WERI-Rb-1 (cell line): ENCODE measurements around the gene NMNAT2.
"Not testable (repeated sequence)": the region's sequence is repeated elsewhere in the genome, so short reads cannot be mapped to it uniquely, and the experiment has no call there.

Experiments used
- DNase-seq: peaks from one replicate; pipeline ENCODE4 v3.0.0-alpha.2; 2020
- H3K27ac ChIP-seq: fragments of 250-450 bp; sonication (Bioruptor Pico); 2 replicates; pipeline ENCODE4 v1.5.1; 2020; ENCODE audit warnings: mild to moderate bottlenecking, moderate library complexity
- H3K27me3 ChIP-seq: fragments of 250-450 bp; sonication (Bioruptor Pico); 2 replicates; pipeline ENCODE4 v1.5.1; 2021; ENCODE audit warnings: mild to moderate bottlenecking, low read depth, moderate library complexity; ENCODE audit not compliant: insufficient read depth, severe bottlenecking
- H3K36me3 ChIP-seq: fragments of 250-450 bp; sonication (Bioruptor Pico); 2 replicates; pipeline ENCODE4 v1.5.1; 2020; ENCODE audit warnings: mild to moderate bottlenecking, moderate library complexity
- H3K4me3 ChIP-seq: 2 replicates; pipeline ENCODE4 v1.5.1; 2011; ENCODE audit warnings: low read depth, mild to moderate bottlenecking, control low read depth, low read length
- H3K9me3 ChIP-seq: fragments of 250-450 bp; sonication (Bioruptor Pico); 2 replicates; pipeline ENCODE4 v1.5.1; 2021; ENCODE audit warnings: mild to moderate bottlenecking, moderate library complexity; ENCODE audit not compliant: severe bottlenecking
- CTCF ChIP-seq: IDR thresholded peaks from 2 replicates; pipeline ENCODE4 v1.5.1; 2011; ENCODE audit warnings: low read depth, mild to moderate bottlenecking, control low read depth, inconsistent platforms, low read length

Gene NMNAT2

GRCh38 chr1:183245357-183245756, 172.8 kb downstream of the NMNAT2 start:
- TF ChIP-seq CTCF: no peak
- Histone ChIP-seq H3K27me3 (no peaks in the 10 kb centered on the region), H3K4me3 (no peak overlapping the region), H3K9me3 (no peaks in the 10 kb centered on the region), H3K27ac (no peak overlapping the region), H3K36me3 (no peaks in the 10 kb centered on the region)
- DNase-seq: no peak

DNA sequence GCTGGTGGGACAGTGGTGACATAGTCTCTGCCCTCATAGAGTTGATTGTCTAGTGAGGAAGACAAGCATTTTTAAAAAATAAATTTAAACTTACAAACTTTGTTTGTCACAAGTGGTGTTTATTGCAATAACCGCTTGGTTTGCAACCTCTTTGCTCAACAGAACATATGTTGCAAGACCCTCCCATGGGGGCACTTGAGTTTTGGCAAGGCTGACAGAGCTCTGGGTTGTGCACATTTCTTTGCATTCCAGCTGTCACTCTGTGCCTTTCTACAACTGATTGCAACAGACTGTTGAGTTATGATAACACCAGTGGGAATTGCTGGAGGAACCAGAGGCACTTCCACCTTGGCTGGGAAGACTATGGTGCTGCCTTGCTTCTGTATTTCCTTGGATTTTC, 173.7 kb downstream of the NMNAT2 start:
- no peak for DNase-seq
- H3K4me3 ChIP-seq: no peak overlapping the region

DNA sequence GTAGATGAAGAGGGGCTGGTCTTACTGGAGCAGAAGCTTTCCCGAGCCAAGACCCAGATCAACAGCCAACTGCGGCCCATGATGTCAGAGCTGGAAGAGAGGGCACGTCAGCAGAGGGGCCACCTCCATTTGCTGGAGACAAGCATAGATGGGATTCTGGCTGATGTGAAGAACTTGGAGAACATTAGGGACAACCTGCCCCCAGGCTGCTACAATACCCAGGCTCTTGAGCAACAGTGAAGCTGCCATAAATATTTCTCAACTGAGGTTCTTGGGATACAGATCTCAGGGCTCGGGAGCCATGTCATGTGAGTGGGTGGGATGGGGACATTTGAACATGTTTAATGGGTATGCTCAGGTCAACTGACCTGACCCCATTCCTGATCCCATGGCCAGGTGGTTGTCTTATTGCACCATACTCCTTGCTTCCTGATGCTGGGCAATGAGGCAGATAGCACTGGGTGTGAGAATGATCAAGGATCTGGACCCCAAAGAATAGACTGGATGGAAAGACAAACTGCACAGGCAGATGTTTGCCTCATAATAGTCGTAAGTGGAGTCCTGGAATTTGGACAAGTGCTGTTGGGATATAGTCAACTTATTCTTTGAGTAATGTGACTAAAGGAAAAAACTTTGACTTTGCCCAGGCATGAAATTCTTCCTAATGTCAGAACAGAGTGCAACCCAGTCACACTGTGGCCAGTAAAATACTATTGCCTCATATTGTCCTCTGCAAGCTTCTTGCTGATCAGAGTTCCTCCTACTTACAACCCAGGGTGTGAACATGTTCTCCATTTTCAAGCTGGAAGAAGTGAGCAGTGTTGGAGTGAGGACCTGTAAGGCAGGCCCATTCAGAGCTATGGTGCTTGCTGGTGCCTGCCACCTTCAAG, 174.8 kb downstream of the NMNAT2 start:
- Histone ChIP-seq H3K27me3 (no peaks in the 10 kb centered on the region), H3K4me3 (no peak overlapping the region), H3K36me3 (no peaks in the 10 kb centered on the region), H3K9me3 (no peaks in the 10 kb centered on the region), H3K27ac (no peak overlapping the region)
- DNase-seq: no peak
- TF ChIP-seq CTCF: no peak

More for the DNA sequence above, 173.7 kb downstream of the NMNAT2 start:
- H3K9me3 ChIP-seq: no peaks in the 10 kb centered on the region
- H3K27me3 ChIP-seq: no peaks in the 10 kb centered on the region
- H3K27ac ChIP-seq: no peak overlapping the region
- no peak for TF ChIP-seq CTCF
- H3K36me3 ChIP-seq: no peaks in the 10 kb centered on the region

- Histone ChIP-seq H3K4me3 (no peak overlapping the region), H3K27ac (no peak overlapping the region), H3K36me3 (no peaks in the 10 kb centered on the region), H3K9me3 (no peaks in the 10 kb centered on the region), H3K27me3 (no peaks in the 10 kb centered on the region)
- no peak for DNase-seq
- TF ChIP-seq CTCF: no peak
Observed at GRCh38 chr1:183242556-183242955, 175.6 kb downstream of the NMNAT2 start.

- Histone ChIP-seq H3K36me3 (no peaks in the 10 kb centered on the region), H3K27ac (no peak overlapping the region), H3K4me3 (no peak overlapping the region), H3K27me3 (no peaks in the 10 kb centered on the region), H3K9me3 (no peaks in the 10 kb centered on the region)
- no peak for TF ChIP-seq CTCF
- DNase-seq: no peak
Observed at GRCh38 chr1:183241471-183241870, 176.7 kb downstream of the NMNAT2 start.

- not testable (repeated sequence) for H3K36me3 ChIP-seq, H3K27me3 ChIP-seq, H3K9me3 ChIP-seq, H3K27ac ChIP-seq, DNase-seq, H3K4me3 ChIP-seq
Observed at GRCh38 chr1:183240853-183241252, 177.3 kb downstream of the NMNAT2 start.
